ENCODE data around the gene RECQL5.
"Not testable (repeated sequence)": the region's sequence is repeated elsewhere in the genome, so short reads cannot be mapped to it uniquely, and the experiment has no call there.

RECQL5 gene

GRCh38 chr17:75592348-75593020 is 74.5 kb downstream of the RECQL5 start:
- no peak for DNase-seq (ENCODE audit: low read depth, low spot score)

- DNase-seq (ENCODE audit: low read depth, low spot score), result no peak
Observed at GRCh38 chr17:75591722-75592302, 75.1 kb downstream of the RECQL5 start.

GRCh38 chr17:75590849-75591721 is 75.9 kb downstream of the RECQL5 start:
- no peak for DNase-seq (ENCODE audit: low read depth, low spot score)

- no peak for DNase-seq (ENCODE audit: low read depth, low spot score)
Observed at GRCh38 chr17:75590314-75590761, 76.6 kb downstream of the RECQL5 start.

- no peak for DNase-seq (ENCODE audit: low read depth, low spot score)
Observed at GRCh38 chr17:75589919-75590303, 77.0 kb downstream of the RECQL5 start.

GRCh38 chr17:75589012-75589918 is 77.7 kb downstream of the RECQL5 start:
- peak; percentile 51 for DNase-seq (ENCODE audit: low read depth, low spot score)

- DNase-seq (ENCODE audit: low read depth, low spot score), result no peak
Observed at GRCh38 chr17:75588596-75589011, 78.3 kb downstream of the RECQL5 start.

- no peak for DNase-seq (ENCODE audit: low read depth, low spot score)
Observed at GRCh38 chr17:75587675-75588595, 79.0 kb downstream of the RECQL5 start, which contains the start of gene MYO15B. TSS of gene MYO15B (plus strand) at chr17:75587800. CDS start at chr17:75588058, 258 bp downstream.

GRCh38 chr17:75584849-75585175 is 82.1 kb downstream of the RECQL5 start:
- no peak for DNase-seq (ENCODE audit: low read depth, low spot score)

- DNase-seq (ENCODE audit: low read depth, low spot score), result not testable (repeated sequence)
Observed at GRCh38 chr17:75583197-75583596, 83.8 kb downstream of the RECQL5 start.

GRCh38 chr17:75581121-75581725 is 85.7 kb downstream of the RECQL5 start:
- DNase-seq (ENCODE audit: low read depth, low spot score), result not testable (repeated sequence)
